Panc1 (cell line): ENCODE results near the gene MOGAT3. TPM values are rescaled to one million over a fixed set of nuclear protein-coding genes. Genes with fewer than 3 reads are reported as not detected.

ENCODE experiments used
- ATAC-seq: fragments of 200-7000 bp; cut with Tn5 transposase; 2 replicates; pipeline ENCODE4 v1.9.1; 2020; ENCODE audit warnings: mild to moderate bottlenecking, moderate library complexity
- BruUV-seq: library from RNA; stranded (reverse); fragments of 400-500 nt; replicated peaks from 2 replicates; lab custom pipeline; 2021; lab: Mats Ljungman, UMichigan
- CTCF ChIA-PET: fragments of 300-600 bp; sonication (Branson Sonifier 250); formaldehyde crosslinking; loops from one replicate; lab custom pipeline; 2022; ENCODE audit warnings: antibody characterized with exemption; lab: Charles Lee
- POLR2A ChIA-PET: fragments of 300-600 bp; sonication (Branson Sonifier 250); formaldehyde crosslinking; loops from one replicate; lab custom pipeline; 2022; ENCODE audit warnings: antibody characterized with exemption; lab: Charles Lee
- DNase-seq: peaks from one replicate; pipeline ENCODE4 v3.0.0-alpha.2; 2010; ENCODE audit warnings: low read depth, low spot score
- H3K27ac ChIP-seq: 2 replicates; pipeline ENCODE4 v1.5.1; 2011; ENCODE audit warnings: mild to moderate bottlenecking, low read length, inconsistent platforms
- H3K27me3 ChIP-seq: fragments of 200-500 bp; sonication (Bioruptor generic); 2 replicates; pipeline ENCODE4 v1.6.0; 2014; ENCODE audit warnings: low read length, inconsistent platforms; ENCODE audit not compliant: control insufficient read depth, insufficient read depth
- H3K36me3 ChIP-seq: fragments of 200-500 bp; sonication (Bioruptor generic); 2 replicates; pipeline ENCODE4 v1.5.1; 2014; ENCODE audit warnings: inconsistent platforms, mild to moderate bottlenecking, low read length, moderate library complexity; ENCODE audit not compliant: control insufficient read depth, insufficient read depth
- H3K4me1 ChIP-seq: 2 replicates; pipeline ENCODE4 v1.5.1; 2011; ENCODE audit warnings: inconsistent platforms, mild to moderate bottlenecking, low read length, moderate library complexity; ENCODE audit not compliant: control insufficient read depth, insufficient read depth
- H3K4me3 ChIP-seq, 2 experiments: 2 replicates each; pipeline ENCODE4 v1.5.1; 2011 to 2012; ENCODE audit warnings: low read depth in 2 of 2, low read length in 2 of 2, mild to moderate bottlenecking in 2 of 2, inconsistent platforms in 1 of 2, moderate library complexity in 1 of 2
- H3K9me3 ChIP-seq: fragments of 200-500 bp; sonication (Bioruptor generic); 2 replicates; pipeline ENCODE4 v1.5.1; 2014; ENCODE audit warnings: low read depth, mild to moderate bottlenecking, inconsistent platforms, low read length, moderate library complexity; ENCODE audit not compliant: control insufficient read depth, insufficient read depth
- POLR2AphosphoS5 ChIP-seq: IDR thresholded peaks from 2 replicates; pipeline ENCODE4 v1.6.1; 2012; ENCODE audit warnings: mild to moderate bottlenecking, low read depth, low read length, moderate library complexity
- SIN3A ChIP-seq: IDR thresholded peaks from 2 replicates; pipeline ENCODE4 v1.6.1; 2012; ENCODE audit warnings: low read depth, mild to moderate bottlenecking, low read length, moderate library complexity, borderline replicate concordance; ENCODE audit not compliant: insufficient read depth
- TCF7L2 ChIP-seq: IDR thresholded peaks from 2 replicates; pipeline ENCODE4 v1.6.1; 2011; ENCODE audit warnings: mild to moderate bottlenecking, low read depth, low read length, inconsistent platforms
- in situ Hi-C: cut with HindIII; loops from 2 replicates; pipeline ENCODE4 v1.10.0; 2016; ENCODE audit warnings: low sequenced_read_pairs, low pct_unique_long_range_greater_than_20kb
- intact Hi-C: fragments of 100-400 bp; cut with micrococcal nuclease; formaldehyde crosslinking; loops from one replicate; pipeline ENCODE4 v1.10.0; 2022; ENCODE audit not compliant: unreplicated experiment
- total RNA-seq: library from RNA; stranded (reverse); gene quantifications from one replicate; pipeline ENCODE4 v1.2.1, GENCODE V29; 2021; ENCODE audit not compliant: unreplicated experiment
- TF ChIP-seq, protein P1 (sequence below): fragments of 450-650 bp; IDR thresholded peaks from 2 replicates; pipeline ENCODE4 v1.5.1; 2017; ENCODE audit warnings: mild to moderate bottlenecking
- TF ChIP-seq, protein P2 (sequence below), 2 experiments: IDR thresholded peaks; 2 replicates each; pipeline ENCODE4 v1.6.1; 2011 to 2012; ENCODE audit warnings: low read depth in 2 of 2, control low read depth in 1 of 2, low read length in 1 of 2, mild to moderate bottlenecking in 1 of 2, moderate library complexity in 1 of 2; ENCODE audit not compliant: insufficient read depth in 1 of 2

MOGAT3 gene
- total RNA-seq, 1 experiment from 2014 or later = 0.23 TPM

DNA sequence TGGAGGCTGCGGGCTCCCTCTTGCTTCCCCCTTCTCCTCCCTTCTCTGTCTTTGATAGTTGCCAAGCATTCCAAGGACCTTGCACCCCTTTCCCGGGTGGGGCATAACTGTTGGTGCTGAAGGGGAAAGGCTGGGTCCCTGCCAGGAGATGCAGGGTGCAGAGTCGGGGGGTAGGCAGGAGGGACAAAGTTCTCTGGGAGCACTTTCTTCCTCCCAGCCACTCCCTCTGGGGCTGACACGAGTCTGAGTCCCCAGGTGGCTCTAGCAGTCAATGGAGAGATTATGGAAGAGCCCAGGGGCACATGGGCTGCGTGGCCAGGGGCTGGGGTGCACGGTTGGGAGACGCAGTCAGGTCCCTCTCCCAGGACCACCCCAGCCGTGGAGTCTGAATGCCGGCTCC lies 34.7 kb upstream of the MOGAT3 start:
- peaks cover 6% of the 10 kb centered on the region; the same call in 1 of the 2 replicates for H3K4me1 ChIP-seq
- no peak for DNase-seq
- no peak overlapping the region for H3K27ac ChIP-seq
- no peaks in the 10 kb centered on the region for H3K9me3 ChIP-seq
- ChIA-PET POLR2A (no interaction called here), CTCF (no interaction called here)
- no peak for ATAC-seq
- no peaks in the 10 kb centered on the region for H3K27me3 ChIP-seq
- no peak overlapping the region for H3K4me3 ChIP-seq
- in situ Hi-C loops (no loop called here), intact Hi-C loops (no loop called here)
- no TSS peak for BruUV-seq
- TF ChIP-seq, protein P1, sequence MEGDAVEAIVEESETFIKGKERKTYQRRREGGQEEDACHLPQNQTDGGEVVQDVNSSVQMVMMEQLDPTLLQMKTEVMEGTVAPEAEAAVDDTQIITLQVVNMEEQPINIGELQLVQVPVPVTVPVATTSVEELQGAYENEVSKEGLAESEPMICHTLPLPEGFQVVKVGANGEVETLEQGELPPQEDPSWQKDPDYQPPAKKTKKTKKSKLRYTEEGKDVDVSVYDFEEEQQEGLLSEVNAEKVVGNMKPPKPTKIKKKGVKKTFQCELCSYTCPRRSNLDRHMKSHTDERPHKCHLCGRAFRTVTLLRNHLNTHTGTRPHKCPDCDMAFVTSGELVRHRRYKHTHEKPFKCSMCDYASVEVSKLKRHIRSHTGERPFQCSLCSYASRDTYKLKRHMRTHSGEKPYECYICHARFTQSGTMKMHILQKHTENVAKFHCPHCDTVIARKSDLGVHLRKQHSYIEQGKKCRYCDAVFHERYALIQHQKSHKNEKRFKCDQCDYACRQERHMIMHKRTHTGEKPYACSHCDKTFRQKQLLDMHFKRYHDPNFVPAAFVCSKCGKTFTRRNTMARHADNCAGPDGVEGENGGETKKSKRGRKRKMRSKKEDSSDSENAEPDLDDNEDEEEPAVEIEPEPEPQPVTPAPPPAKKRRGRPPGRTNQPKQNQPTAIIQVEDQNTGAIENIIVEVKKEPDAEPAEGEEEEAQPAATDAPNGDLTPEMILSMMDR = no peak
- TF ChIP-seq, protein P2, sequence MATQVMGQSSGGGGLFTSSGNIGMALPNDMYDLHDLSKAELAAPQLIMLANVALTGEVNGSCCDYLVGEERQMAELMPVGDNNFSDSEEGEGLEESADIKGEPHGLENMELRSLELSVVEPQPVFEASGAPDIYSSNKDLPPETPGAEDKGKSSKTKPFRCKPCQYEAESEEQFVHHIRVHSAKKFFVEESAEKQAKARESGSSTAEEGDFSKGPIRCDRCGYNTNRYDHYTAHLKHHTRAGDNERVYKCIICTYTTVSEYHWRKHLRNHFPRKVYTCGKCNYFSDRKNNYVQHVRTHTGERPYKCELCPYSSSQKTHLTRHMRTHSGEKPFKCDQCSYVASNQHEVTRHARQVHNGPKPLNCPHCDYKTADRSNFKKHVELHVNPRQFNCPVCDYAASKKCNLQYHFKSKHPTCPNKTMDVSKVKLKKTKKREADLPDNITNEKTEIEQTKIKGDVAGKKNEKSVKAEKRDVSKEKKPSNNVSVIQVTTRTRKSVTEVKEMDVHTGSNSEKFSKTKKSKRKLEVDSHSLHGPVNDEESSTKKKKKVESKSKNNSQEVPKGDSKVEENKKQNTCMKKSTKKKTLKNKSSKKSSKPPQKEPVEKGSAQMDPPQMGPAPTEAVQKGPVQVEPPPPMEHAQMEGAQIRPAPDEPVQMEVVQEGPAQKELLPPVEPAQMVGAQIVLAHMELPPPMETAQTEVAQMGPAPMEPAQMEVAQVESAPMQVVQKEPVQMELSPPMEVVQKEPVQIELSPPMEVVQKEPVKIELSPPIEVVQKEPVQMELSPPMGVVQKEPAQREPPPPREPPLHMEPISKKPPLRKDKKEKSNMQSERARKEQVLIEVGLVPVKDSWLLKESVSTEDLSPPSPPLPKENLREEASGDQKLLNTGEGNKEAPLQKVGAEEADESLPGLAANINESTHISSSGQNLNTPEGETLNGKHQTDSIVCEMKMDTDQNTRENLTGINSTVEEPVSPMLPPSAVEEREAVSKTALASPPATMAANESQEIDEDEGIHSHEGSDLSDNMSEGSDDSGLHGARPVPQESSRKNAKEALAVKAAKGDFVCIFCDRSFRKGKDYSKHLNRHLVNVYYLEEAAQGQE (IDR thresholded peaks at IDR 0.05; ENCODE audit: insufficient read depth in 1 of 2, low read depth in 2 of 2, low read length in 1 of 2) = no peak
- TF ChIP-seq SIN3A (no peak), POLR2AphosphoS5 (no peak), TCF7L2 (no peak)
- no peaks in the 10 kb centered on the region for H3K36me3 ChIP-seq

DNA sequence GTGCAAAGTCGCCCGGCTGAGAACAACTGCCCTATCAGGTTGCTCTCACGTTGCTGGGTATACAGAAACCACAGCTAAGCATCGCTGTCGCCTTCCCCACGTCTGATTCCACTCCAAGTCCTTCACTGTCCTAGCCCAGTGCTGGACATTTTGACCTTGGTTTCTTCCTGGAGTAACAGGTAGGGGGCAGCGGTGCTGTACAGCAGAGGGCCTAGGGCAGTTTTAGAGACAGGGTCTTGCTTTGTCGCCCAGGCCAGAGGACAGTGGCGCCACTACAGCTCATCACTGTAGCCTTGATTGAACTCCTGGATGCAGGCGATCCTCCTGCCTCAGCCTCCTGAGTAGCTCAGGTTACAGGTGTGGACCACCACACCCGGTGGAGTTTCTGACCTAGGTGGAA lies 34.2 kb upstream of the MOGAT3 start:
- intact Hi-C loops = no loop called here
- Histone ChIP-seq H3K4me3 (no peak overlapping the region), H3K9me3 (no peaks in the 10 kb centered on the region), H3K27ac (no peak overlapping the region), H3K4me1 (peaks cover 6% of the 10 kb centered on the region; the same call in 1 of the 2 replicates), H3K27me3 (no peaks in the 10 kb centered on the region), H3K36me3 (no peaks in the 10 kb centered on the region)
- ATAC-seq (no peak), DNase-seq (no peak)
- TF ChIP-seq POLR2AphosphoS5 = no peak
- TF ChIP-seq, protein P1 = no peak
- TF ChIP-seq TCF7L2 = no peak
- TF ChIP-seq, protein P2 (IDR thresholded peaks at IDR 0.05; ENCODE audit: insufficient read depth in 1 of 2, low read depth in 2 of 2, low read length in 1 of 2) = no peak
- no peak for TF ChIP-seq SIN3A
- in situ Hi-C loops = no loop called here
- ChIA-PET POLR2A (no interaction called here), CTCF (no interaction called here)
- no TSS peak for BruUV-seq
